ENCODE data around the gene RSPRY1.

RSPRY1 gene

DNA sequence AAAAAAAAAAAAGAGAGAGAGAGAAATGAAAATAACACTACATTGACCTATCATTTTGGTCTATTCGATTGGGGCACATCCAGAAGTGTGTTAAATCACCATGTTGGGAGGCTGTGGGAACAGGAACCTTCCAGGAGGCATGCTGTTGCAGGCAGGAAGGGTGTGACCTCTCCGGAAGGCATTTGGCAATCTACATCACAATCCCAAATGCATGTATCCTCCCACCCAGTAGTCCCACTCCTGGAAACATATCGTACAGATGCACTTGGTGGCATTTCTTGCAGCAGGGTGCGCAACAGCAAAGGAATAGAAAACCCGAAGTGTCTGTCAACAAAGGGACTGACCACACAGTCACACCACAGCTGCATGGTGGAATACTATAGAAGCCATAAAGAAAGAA is 90.5 kb downstream of the RSPRY1 start:
- peak; percentile 84 for DNase-seq

DNA sequence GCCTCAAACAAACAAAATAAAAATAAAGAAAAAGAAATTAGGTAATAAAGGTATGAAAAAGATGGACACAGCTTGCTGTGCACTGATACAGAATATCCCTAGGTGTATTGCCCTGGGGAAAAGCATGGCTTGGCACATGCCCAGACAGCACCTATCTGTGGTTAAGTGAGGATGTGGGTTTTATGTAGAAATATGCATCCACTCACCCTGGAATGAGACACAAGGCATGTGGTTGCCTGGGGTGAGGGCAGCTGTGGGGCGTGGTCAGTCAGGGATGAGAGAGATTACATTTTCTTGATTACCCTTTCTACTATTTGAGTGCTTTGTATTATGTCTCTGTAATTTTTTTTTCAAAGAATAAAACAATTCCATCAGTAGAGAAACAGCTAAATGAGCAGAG is 91.5 kb downstream of the RSPRY1 start:
- peak; percentile 74 for DNase-seq

DNA sequence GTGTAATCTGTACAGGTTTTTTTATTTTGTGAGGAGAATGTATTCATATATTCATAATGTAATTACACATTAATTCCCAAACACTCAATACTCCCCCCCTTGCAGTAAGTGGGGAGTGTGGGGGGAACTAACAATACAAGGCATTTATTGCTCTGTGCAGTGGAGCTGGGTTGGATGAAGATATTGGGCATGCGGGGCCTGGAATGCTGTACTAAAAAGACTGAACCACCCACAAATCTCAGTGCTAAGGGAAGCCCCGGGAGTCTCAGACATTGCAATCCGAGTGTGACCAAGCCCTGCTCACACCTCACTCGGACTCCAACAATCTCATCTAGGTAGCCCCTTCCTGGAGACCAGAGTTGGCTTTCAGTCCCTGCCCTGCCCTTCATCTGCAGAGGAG is 92.4 kb downstream of the RSPRY1 start:
- DNase-seq, result no peak

- no peak for DNase-seq
Observed at GRCh38 chr16:57279780-57280638, 93.9 kb downstream of the RSPRY1 start.

DNA sequence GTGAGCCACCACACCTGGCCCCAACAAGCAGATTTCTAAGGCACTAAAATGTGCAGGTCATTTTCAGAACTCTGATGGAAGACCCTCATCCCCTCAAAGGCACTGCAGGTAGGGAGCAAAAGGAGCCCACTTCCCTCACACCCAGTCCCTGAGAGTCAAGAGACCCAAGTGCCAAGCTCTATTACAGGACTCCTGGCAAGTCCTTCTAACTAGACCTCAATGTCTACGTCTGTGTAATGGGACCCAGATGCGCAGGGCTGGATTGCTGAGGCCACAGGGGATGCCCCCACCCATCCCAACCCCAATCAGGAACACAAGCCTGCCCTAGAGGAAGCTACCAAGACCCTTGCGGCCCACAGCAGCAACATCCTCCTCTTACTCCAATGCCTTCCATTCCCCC is 95.7 kb downstream of the RSPRY1 start:
- no peak for DNase-seq

DNA sequence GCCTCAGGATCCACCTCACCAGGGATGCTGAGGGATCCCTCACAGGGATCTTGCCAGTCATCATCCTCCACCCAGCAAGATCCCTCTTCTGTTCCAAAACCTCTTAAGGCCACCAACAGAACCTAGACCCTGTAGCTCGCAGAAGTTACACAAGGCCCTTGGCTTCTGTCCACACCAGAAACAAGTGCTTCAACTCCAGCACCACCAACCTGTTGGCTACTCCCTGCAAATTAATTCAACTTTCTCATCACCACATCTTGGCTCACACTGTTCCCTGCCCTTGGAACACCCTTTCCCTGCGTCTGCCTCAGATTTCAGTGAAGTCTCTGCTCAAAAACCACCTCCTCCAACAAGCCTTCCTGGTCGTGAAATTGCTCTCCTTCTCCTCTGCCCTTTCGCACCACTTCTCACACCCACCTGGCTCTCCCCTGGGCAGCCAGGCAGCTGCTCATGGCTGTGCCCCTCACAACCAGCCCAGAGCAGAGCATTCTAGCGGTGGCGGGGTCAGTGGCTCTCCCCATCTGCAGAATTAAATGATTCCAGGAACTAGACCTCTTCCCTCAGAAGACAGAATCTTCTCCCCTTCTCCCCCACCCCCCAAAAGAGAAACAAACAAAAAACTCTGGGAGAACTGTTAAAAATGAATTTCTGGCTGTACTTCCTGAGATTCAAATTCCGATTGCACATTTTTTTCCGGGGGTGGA is 96.5 kb downstream of the RSPRY1 start:
- no peak for DNase-seq

DNA sequence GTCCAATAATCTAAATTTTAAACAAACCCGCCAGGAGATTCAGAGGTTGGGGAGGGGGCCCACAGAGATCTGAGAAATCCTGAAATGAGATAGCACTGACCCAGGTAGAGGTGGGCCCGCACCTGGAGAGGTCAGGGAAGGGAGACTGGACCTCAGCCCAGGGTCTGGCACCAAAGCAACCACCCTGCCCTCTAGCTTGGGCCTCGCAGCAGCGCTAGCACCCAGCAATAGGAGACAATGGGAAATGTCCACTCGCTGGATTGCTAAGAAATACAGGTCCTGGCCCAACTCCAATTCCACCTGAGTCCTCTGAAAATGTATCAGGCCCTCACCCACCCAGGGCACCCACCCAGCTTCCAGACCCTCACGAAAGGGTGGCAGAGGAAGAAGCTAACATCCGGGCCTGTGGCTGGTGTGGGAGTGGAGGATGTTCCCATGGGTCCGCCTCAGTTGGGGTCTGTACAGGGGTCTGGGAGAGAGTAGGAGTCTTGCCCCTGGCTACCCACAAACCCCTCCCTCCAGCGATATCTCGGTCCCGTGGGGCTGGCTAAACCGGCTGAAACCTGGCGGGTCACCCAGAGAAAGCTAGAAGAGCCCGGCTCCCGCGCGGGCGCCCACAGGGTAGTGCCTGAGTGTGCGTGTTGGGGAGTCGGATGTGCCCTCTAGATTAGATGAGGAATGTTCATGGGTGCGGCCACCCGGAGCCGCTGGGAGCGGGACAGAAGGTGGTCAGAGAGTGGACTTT is 97.3 kb downstream of the RSPRY1 start:
- no peak for DNase-seq

GRCh38 chr16:57283959-57284208 is 97.8 kb downstream of the RSPRY1 start:
- DNase-seq, result no peak

DNA sequence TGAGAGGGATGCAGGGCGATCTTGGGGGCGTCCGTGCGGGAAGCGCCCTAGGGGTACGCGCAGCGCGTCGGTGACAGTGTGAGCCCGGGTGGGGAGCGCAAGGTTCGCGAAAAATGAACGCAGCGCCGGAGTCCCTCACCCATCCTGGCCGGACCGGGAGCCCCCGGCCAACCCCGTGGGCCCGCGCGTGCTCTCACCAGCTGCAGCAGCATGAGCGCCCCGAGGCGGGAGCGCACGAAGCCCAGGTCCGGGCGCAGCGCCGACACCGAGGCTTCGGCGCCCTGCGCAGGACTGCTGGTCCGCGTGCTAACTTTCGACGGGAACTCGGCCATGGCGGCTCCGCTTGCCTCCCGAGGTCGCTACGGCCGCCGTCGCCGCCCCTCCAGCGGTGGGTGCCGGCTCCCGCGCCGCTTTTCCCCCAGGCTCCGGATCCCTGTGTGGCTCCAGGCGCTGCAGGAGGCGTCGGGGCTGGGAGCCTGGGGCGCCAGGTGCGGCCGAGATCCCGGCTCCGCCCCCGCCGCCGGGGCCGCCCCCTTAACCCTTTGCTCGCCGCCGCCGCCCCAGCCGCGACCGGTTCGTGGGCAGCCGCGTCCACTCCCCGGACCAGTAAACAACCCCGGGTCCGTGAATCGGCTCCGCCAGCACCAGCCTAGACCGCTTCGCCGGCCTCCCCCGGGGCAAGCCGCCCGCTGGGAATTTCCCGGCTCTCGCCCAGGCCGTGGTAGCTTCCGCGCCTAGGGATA is 98.3 kb downstream of the RSPRY1 start, which contains the start of gene PLLP:
TSS of gene PLLP (minus strand) at position 464 of the 743 bp plus-strand sequence. CDS start at position 332, 132 bp downstream.
- DNase-seq, result peak; percentile 43

- DNase-seq, result no peak
Observed at GRCh38 chr16:57284952-57285363, 98.8 kb downstream of the RSPRY1 start.

- DNase-seq, result no peak
Observed at GRCh38 chr16:57285379-57285778, 99.2 kb downstream of the RSPRY1 start.

DNA sequence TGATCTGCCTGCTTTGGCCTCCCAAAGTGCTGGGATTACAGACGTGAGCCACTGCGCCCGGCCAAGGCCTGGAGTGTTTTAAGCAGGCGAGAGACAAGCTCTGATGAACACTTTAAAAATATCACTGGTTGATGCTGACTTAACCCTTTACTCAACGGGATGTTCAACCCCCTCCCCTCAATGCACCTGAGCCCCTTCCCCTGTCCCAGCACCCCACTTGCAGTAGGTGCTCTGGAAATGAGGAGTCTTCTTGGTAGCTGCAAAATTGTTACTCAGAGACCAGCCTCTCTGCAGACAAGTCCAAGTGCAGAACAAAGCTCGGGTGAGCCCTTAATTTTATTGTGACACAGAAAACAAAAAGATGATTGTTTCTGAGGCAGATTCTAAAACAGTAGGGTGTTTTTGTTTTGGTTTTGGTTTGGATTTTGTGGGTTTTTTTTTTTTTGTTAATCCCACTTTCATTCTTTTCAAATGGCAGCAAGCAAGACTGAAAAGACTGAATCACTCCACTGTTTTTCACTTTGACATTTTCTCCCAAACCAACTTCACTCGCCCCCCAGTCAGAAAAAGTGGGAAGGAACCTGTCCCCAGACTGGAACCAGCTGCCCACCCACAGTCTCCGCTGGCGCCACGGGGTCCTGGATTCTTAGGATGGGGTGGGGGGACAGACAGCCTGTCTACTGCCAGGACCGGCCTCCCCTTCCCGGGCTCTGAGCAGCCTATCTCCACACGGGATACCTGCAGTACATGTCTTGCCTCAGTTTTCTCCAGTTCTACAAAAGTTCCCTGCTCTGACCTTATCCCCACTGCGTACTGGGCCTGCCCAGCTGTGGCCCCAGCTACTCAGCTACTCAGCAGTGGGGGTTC is 103.5 kb downstream of the RSPRY1 start:
- DNase-seq, result no peak

Measured in inflammatory macrophage treated with lipopolysaccharide for 4 hours (primary cell).